Activated naive CD8-positive, alpha-beta T cell treated with anti-CD3 and anti-CD28 coated beads for 36 hours (primary cell): ENCODE data around the gene CBX1. TPM values are rescaled to one million over a fixed set of nuclear protein-coding genes. Genes with fewer than 3 reads are reported as not detected.
"Not testable (repeated sequence)": the region's sequence is repeated elsewhere in the genome, so short reads cannot be mapped to it uniquely, and the experiment has no call there.

Experiments
- DNase-seq: peaks from one replicate; pipeline ENCODE4 v3.0.0; 2021
- H3K27ac Mint-ChIP-seq: one replicate; pipeline ENCODE4 v1.8.0; 2022; ENCODE audit warnings: mild to moderate bottlenecking, moderate library complexity, mixed read lengths
- H3K27me3 Mint-ChIP-seq: one replicate; pipeline ENCODE4 v1.8.0; 2022; ENCODE audit warnings: mild to moderate bottlenecking, mixed read lengths
- H3K36me3 Mint-ChIP-seq: one replicate; pipeline ENCODE4 v1.8.0; 2021; ENCODE audit warnings: mild to moderate bottlenecking, mixed read lengths
- H3K4me1 Mint-ChIP-seq: one replicate; pipeline ENCODE4 v1.8.0; 2021; ENCODE audit warnings: mixed read lengths
- H3K4me3 Mint-ChIP-seq: one replicate; pipeline ENCODE4 v1.8.0; 2022; ENCODE audit warnings: mild to moderate bottlenecking, moderate library complexity, mixed read lengths
- H3K9me3 Mint-ChIP-seq: one replicate; pipeline ENCODE4 v1.8.0; 2022; ENCODE audit warnings: mixed read lengths
- total RNA-seq, 2 experiments: library from RNA; stranded (reverse); gene quantifications; one replicate each; pipeline ENCODE4 v1.2.3, GENCODE V29; 2021

CBX1 gene
- total RNA-seq, 2 experiments from 2014 or later = 60.3 to 60.5 TPM

DNA sequence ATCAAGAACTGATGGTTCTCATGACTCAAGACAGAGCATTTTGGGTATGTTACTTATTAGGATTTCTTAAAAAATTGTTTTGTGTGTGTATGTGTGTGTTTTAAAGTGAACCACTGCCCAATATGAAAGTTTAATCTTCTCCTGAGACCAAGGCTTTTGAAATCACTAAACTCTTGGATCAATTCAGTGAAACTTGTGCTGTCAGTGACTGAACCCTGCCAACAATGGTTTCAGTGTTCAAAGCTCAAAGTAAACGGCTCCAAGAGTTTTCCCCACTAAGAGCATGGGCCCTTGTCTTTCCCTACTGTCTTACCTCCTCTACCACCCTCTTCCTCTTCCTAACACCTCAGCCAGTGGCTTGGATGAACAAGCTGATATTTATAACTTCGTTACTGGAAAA, 31.1 kb downstream of the CBX1 start:
- Mint-ChIP-seq H3K36me3 (peaks cover 12% of the 10 kb centered on the region), H3K27ac (no peak overlapping the region), H3K9me3 (no peaks in the 10 kb centered on the region), H3K4me3 (no peak overlapping the region), H3K4me1 (no peaks in the 10 kb centered on the region), H3K27me3 (no peaks in the 10 kb centered on the region)
- DNase-seq = no peak

GRCh38 chr17:48068491-48068961, 32.8 kb downstream of the CBX1 start:
- DNase-seq = no peak
- Mint-ChIP-seq H3K27ac (no peak overlapping the region), H3K27me3 (no peaks in the 10 kb centered on the region), H3K9me3 (no peaks in the 10 kb centered on the region), H3K4me3 (no peak overlapping the region), H3K4me1 (no peaks in the 10 kb centered on the region), H3K36me3 (peaks cover 14% of the 10 kb centered on the region)

- not testable (repeated sequence) for H3K9me3 Mint-ChIP-seq, H3K27me3 Mint-ChIP-seq, H3K4me1 Mint-ChIP-seq, DNase-seq, H3K4me3 Mint-ChIP-seq, H3K27ac Mint-ChIP-seq
- H3K36me3 Mint-ChIP-seq = peaks cover 12% of the 10 kb centered on the region
Measured at GRCh38 chr17:48067808-48068207, 33.5 kb downstream of the CBX1 start.

DNA sequence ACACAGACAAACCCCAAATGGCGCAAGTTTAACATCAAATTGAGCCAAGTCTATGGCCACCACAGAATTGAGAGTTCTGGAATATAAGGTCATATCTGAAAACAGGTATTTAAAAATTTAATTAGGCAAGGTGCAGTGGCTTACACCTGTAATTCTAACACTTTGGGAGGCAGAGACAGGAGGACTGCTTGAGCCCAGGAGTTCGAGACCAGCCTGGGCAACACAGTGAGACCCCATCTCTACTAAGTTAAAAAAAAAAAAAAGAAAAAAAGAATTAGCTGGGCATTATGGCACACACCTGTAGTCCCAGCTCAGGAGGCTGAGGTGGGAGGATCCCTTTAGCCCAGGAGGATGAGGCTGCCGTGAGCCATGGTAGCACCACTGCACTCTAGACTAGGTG, 34.0 kb downstream of the CBX1 start:
- no peak overlapping the region for H3K4me3 Mint-ChIP-seq
- H3K9me3 Mint-ChIP-seq = no peaks in the 10 kb centered on the region
- no peak for DNase-seq
- H3K27ac Mint-ChIP-seq = no peak overlapping the region
- peaks cover 13% of the 10 kb centered on the region for H3K36me3 Mint-ChIP-seq
- H3K27me3 Mint-ChIP-seq = no peaks in the 10 kb centered on the region
- H3K4me1 Mint-ChIP-seq = no peaks in the 10 kb centered on the region

GRCh38 chr17:48066656-48067055, 34.6 kb downstream of the CBX1 start:
- no peak overlapping the region for H3K27ac Mint-ChIP-seq
- peaks cover 12% of the 10 kb centered on the region for H3K36me3 Mint-ChIP-seq
- H3K4me3 Mint-ChIP-seq = no peak overlapping the region
- DNase-seq = no peak
- no peaks in the 10 kb centered on the region for H3K27me3 Mint-ChIP-seq
- no peaks in the 10 kb centered on the region for H3K4me1 Mint-ChIP-seq
- H3K9me3 Mint-ChIP-seq = no peaks in the 10 kb centered on the region

DNA sequence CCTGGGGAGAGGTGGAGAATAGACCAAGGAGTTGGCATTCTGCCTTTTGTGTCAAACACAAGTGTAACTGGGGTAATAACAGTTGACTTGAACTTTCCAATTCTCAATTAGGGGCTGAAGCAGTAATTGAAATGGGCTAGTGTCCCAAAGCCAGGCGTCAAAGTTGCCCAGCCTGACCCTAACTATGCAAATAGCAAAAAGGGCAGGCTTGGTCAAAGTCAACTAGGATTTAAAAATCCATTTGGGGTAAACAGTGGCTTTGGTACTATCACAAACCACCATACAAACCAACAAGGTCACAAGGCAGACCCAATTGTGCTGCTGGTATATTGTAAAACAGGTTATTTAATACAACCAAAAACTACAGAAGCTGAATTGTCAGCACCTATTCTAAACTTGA, 35.1 kb downstream of the CBX1 start:
- H3K4me3 Mint-ChIP-seq = no peak overlapping the region
- no peak overlapping the region for H3K27ac Mint-ChIP-seq
- no peaks in the 10 kb centered on the region for H3K9me3 Mint-ChIP-seq
- no peak for DNase-seq
- H3K27me3 Mint-ChIP-seq = no peaks in the 10 kb centered on the region
- peaks cover 12% of the 10 kb centered on the region for H3K36me3 Mint-ChIP-seq
- peaks cover 2% of the 10 kb centered on the region for H3K4me1 Mint-ChIP-seq

GRCh38 chr17:48064638-48065037, 36.6 kb downstream of the CBX1 start:
- no peak overlapping the region for H3K27ac Mint-ChIP-seq
- H3K4me3 Mint-ChIP-seq = no peak overlapping the region
- DNase-seq = no peak
- no peaks in the 10 kb centered on the region for H3K9me3 Mint-ChIP-seq
- peaks cover 14% of the 10 kb centered on the region for H3K36me3 Mint-ChIP-seq
- H3K4me1 Mint-ChIP-seq = peaks cover 6% of the 10 kb centered on the region
- H3K27me3 Mint-ChIP-seq = no peaks in the 10 kb centered on the region

GRCh38 chr17:48062273-48062672, 39.0 kb downstream of the CBX1 start:
- no peaks in the 10 kb centered on the region for H3K9me3 Mint-ChIP-seq
- peaks cover 26% of the 10 kb centered on the region for H3K36me3 Mint-ChIP-seq
- no peak for DNase-seq
- H3K4me3 Mint-ChIP-seq = no peak overlapping the region
- H3K4me1 Mint-ChIP-seq = peaks cover 8% of the 10 kb centered on the region
- no peak overlapping the region for H3K27ac Mint-ChIP-seq
- no peaks in the 10 kb centered on the region for H3K27me3 Mint-ChIP-seq

GRCh38 chr17:48060249-48060648, 41.0 kb downstream of the CBX1 start:
- Mint-ChIP-seq H3K27me3 (no peaks in the 10 kb centered on the region), H3K27ac (no peak overlapping the region), H3K4me3 (no peak overlapping the region), H3K36me3 (peaks cover 38% of the 10 kb centered on the region), H3K4me1 (peaks cover 27% of the 10 kb centered on the region), H3K9me3 (no peaks in the 10 kb centered on the region)
- DNase-seq = no peak

DNA sequence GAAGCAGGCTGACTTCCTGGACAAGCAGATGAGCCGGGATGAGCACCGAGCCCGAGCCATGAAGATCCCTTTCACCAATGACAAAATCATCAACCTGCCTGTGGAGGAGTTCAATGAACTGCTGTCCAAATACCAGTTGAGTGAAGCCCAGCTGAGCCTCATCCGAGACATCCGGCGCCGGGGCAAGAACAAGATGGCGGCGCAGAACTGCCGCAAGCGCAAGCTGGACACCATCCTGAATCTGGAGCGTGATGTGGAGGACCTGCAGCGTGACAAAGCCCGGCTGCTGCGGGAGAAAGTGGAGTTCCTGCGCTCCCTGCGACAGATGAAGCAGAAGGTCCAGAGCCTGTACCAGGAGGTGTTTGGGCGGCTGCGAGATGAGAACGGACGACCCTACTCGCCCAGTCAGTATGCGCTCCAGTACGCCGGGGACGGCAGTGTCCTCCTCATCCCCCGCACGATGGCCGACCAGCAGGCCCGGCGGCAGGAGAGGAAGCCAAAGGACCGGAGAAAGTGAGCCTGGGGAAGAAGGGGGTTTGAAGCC, 42.1 kb downstream of the CBX1 start:
- no peak for DNase-seq
- Mint-ChIP-seq H3K36me3 (peaks cover 38% of the 10 kb centered on the region), H3K4me1 (peaks cover 31% of the 10 kb centered on the region), H3K27me3 (no peaks in the 10 kb centered on the region), H3K4me3 (no peak overlapping the region), H3K9me3 (no peaks in the 10 kb centered on the region), H3K27ac (peak overlapping the region; percentile 76)

- DNase-seq = no peak
- H3K9me3 Mint-ChIP-seq = no peaks in the 10 kb centered on the region
- peak overlapping the region; percentile 76 for H3K27ac Mint-ChIP-seq
- peaks cover 39% of the 10 kb centered on the region for H3K36me3 Mint-ChIP-seq
- H3K27me3 Mint-ChIP-seq = no peaks in the 10 kb centered on the region
- H3K4me3 Mint-ChIP-seq = peak overlapping the region; percentile 37
- H3K4me1 Mint-ChIP-seq = peaks cover 35% of the 10 kb centered on the region
Measured at GRCh38 chr17:48058393-48059124, 42.7 kb downstream of the CBX1 start.

- Mint-ChIP-seq H3K27ac (peak overlapping the region; percentile 98), H3K4me3 (no peak overlapping the region), H3K27me3 (no peaks in the 10 kb centered on the region), H3K36me3 (peaks cover 42% of the 10 kb centered on the region), H3K4me1 (peaks cover 43% of the 10 kb centered on the region), H3K9me3 (no peaks in the 10 kb centered on the region)
- DNase-seq = no peak
Measured at GRCh38 chr17:48057626-48058025, 43.7 kb downstream of the CBX1 start.

- Mint-ChIP-seq H3K9me3 (no peaks in the 10 kb centered on the region), H3K4me3 (peak overlapping the region; percentile 74), H3K36me3 (peaks cover 42% of the 10 kb centered on the region), H3K27ac (peak overlapping the region; percentile 98), H3K27me3 (no peaks in the 10 kb centered on the region), H3K4me1 (peaks cover 49% of the 10 kb centered on the region)
- DNase-seq = no peak
Measured at GRCh38 chr17:48056879-48057278, 44.4 kb downstream of the CBX1 start.

DNA sequence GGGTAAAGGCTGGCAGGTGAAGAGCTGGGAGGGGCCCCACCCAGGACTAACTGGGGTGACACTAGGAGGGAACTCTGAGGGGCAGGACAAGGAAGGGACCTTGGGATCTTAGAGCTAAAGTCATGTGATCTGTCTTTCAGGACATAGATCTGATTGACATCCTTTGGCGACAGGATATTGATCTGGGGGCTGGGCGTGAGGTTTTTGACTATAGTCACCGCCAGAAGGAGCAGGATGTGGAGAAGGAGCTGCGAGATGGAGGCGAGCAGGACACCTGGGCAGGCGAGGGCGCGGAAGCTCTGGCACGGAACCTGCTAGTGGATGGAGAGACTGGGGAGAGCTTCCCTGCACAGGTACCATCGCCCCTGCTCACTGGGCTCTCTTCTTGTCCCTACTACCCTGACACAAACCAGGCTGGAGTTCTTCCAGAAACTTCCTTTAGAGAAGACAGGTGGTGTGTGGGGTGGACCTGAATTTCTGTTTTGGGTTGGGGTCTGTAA, 45.0 kb downstream of the CBX1 start:
- peak overlapping the region; percentile 74 for H3K4me3 Mint-ChIP-seq
- DNase-seq = no peak
- H3K9me3 Mint-ChIP-seq = no peaks in the 10 kb centered on the region
- H3K27ac Mint-ChIP-seq = peak overlapping the region; percentile 98
- H3K4me1 Mint-ChIP-seq = peaks cover 53% of the 10 kb centered on the region
- H3K27me3 Mint-ChIP-seq = no peaks in the 10 kb centered on the region
- H3K36me3 Mint-ChIP-seq = peaks cover 48% of the 10 kb centered on the region

- DNase-seq = peak; percentile 69
- Mint-ChIP-seq H3K4me3 (peak overlapping the region; percentile 74), H3K27ac (peak overlapping the region; percentile 98), H3K9me3 (no peaks in the 10 kb centered on the region), H3K36me3 (peaks cover 53% of the 10 kb centered on the region), H3K27me3 (no peaks in the 10 kb centered on the region), H3K4me1 (peaks cover 56% of the 10 kb centered on the region)
Measured at GRCh38 chr17:48055531-48056245, 45.6 kb downstream of the CBX1 start.
